AG04450 (cell line): ENCODE data around the gene CTXN1. TPM values are rescaled to one million over a fixed set of nuclear protein-coding genes. Genes with fewer than 3 reads are reported as not detected.

Experiments
- CTCF ChIA-PET: fragments of 300-600, 350-600 bp; formaldehyde crosslinking; extraction: SDS; loops from one replicate; lab custom pipeline; 2022; ENCODE audit warnings: antibody characterized with exemption, inconsistent platforms; lab: Charles Lee
- POLR2A ChIA-PET: fragments of 350-600 bp; formaldehyde crosslinking; extraction: SDS; loops from one replicate; lab custom pipeline; 2021; ENCODE audit warnings: antibody characterized with exemption, inconsistent platforms; lab: Yijun Ruan, JAX
- DNase-seq: peaks from one replicate; pipeline ENCODE4 v3.0.0-alpha.2; 2011; ENCODE audit warnings: low read depth, low spot score
- H3K27ac ChIP-seq: one replicate; pipeline ENCODE4 v1.5.1; 2012; ENCODE audit warnings: low read depth, low read length, control low read depth
- H3K27me3 ChIP-seq: one replicate; pipeline ENCODE4 v1.6.0; 2012; ENCODE audit warnings: low read length; ENCODE audit not compliant: control insufficient read depth, insufficient read depth
- H3K4me3 ChIP-seq: 2 replicates; pipeline ENCODE4 v1.5.1; 2011; ENCODE audit warnings: mild to moderate bottlenecking, low read depth, low read length, control low read depth
- H3K9me3 ChIP-seq: 2 replicates; pipeline ENCODE4 v1.5.1; 2012; ENCODE audit warnings: low read length; ENCODE audit not compliant: control insufficient read depth, insufficient read depth
- CTCF ChIP-seq: IDR thresholded peaks from 2 replicates; pipeline ENCODE4 v1.5.1; 2011; ENCODE audit warnings: low read depth, low read length, control low read depth, inconsistent platforms
- polyA plus RNA-seq: library from polyadenylated mRNA; depleted of rRNA; stranded (reverse); fragments of >200 nt; gene quantifications from 2 replicates; pipeline ENCODE4 v1.2.3, GENCODE V29; 2011

The CTXN1 gene
- polyA plus RNA-seq, 1 experiment = 0.95 TPM

GRCh38 chr19:7900931-7901330, 25.0 kb downstream of the CTXN1 start:
- H3K27me3 ChIP-seq = no peaks in the 10 kb centered on the region
- no peak for DNase-seq
- H3K4me3 ChIP-seq = no peak overlapping the region
- ChIA-PET CTCF (interaction anchor here (0.6 to 1.9 kb wide), 5 partner anchors 17 to 251 kb away, joined by 3 to 6 read pairs (median 5); partner anchors contain the start of gene TIMM44), POLR2A (interaction anchor here (1.1 to 1.4 kb wide), 2 partner anchors 13 to 20 kb away, joined by 4 to 6 read pairs; partner anchors contain the start of genes LRRC8E and SNAPC2)
- H3K9me3 ChIP-seq = no peaks in the 10 kb centered on the region
- TF ChIP-seq CTCF = no peak
- H3K27ac ChIP-seq = no peak overlapping the region

- ChIA-PET CTCF (interaction anchor here (1.4 to 1.6 kb wide), 2 partner anchors 17 to 18 kb away, joined by 5 to 6 read pairs; no protein-coding TSS in a partner anchor), POLR2A (interaction anchor here (1.1 to 1.4 kb wide), 2 partner anchors 12 to 20 kb away, joined by 4 to 6 read pairs; partner anchors contain the start of genes LRRC8E and SNAPC2)
- Histone ChIP-seq H3K9me3 (no peaks in the 10 kb centered on the region; the same call in 1 of the 2 replicates), H3K27ac (no peak overlapping the region), H3K4me3 (no peak overlapping the region), H3K27me3 (no peaks in the 10 kb centered on the region)
- TF ChIP-seq CTCF = no peak
- no peak for DNase-seq
Measured at GRCh38 chr19:7900401-7900870, 25.5 kb downstream of the CTXN1 start.

GRCh38 chr19:7899751-7900378, 26.1 kb downstream of the CTXN1 start:
- no peak for DNase-seq
- ChIA-PET CTCF (interaction anchor here (1.4 kb wide), 1 partner anchor 19 kb away, joined by 5 read pairs; no protein-coding TSS in a partner anchor), POLR2A (interaction anchor here (1.1 kb wide), 1 partner anchor 12 kb away, joined by 4 read pairs; the partner anchor contains the start of gene LRRC8E)

GRCh38 chr19:7898967-7899366, 27.0 kb downstream of the CTXN1 start:
- ChIA-PET POLR2A (no interaction called here), CTCF (no interaction called here)
- Histone ChIP-seq H3K27ac (no peak overlapping the region), H3K9me3 (no peaks in the 10 kb centered on the region; the same call in 1 of the 2 replicates), H3K27me3 (no peaks in the 10 kb centered on the region), H3K4me3 (no peak overlapping the region)
- no peak for TF ChIP-seq CTCF
- no peak for DNase-seq

More at GRCh38 chr19:7899751-7900378, 26.1 kb downstream of the CTXN1 start:
- H3K27me3 ChIP-seq = no peaks in the 10 kb centered on the region
- no peak overlapping the region for H3K4me3 ChIP-seq
- no peak for TF ChIP-seq CTCF
- no peaks in the 10 kb centered on the region; the same call in 1 of the 2 replicates for H3K9me3 ChIP-seq
- H3K27ac ChIP-seq = no peak overlapping the region

- Histone ChIP-seq H3K27ac (no peak overlapping the region), H3K4me3 (no peak overlapping the region), H3K27me3 (no peaks in the 10 kb centered on the region), H3K9me3 (no peaks in the 10 kb centered on the region; the same call in 1 of the 2 replicates)
- CTCF ChIA-PET = no interaction called here
- no peak for TF ChIP-seq CTCF
- DNase-seq = no peak
- POLR2A ChIA-PET = interaction anchor here (0.6 kb wide), 2 partner anchors 9 to 13 kb away, joined by 3 to 4 read pairs; no protein-coding TSS in a partner anchor
Measured at GRCh38 chr19:7897292-7897691, 28.6 kb downstream of the CTXN1 start.
